Ectodermal cell (in vitro differentiated cells): ENCODE results near the gene ANKRD16.
A peak's percentile ranks its signal among the peaks of the same experiment; 100 is the strongest.
"Not testable (repeated sequence)": the region's sequence is repeated elsewhere in the genome, so short reads cannot be mapped to it uniquely, and the experiment has no call there.

Source experiments
- H3K27ac ChIP-seq: 2 replicates; pipeline ENCODE4 v1.7.0; 2013; ENCODE audit warnings: mild to moderate bottlenecking, low read depth, low read length; ENCODE audit not compliant: insufficient read depth, poor library complexity, severe bottlenecking
- H3K27me3 ChIP-seq: 2 replicates; pipeline ENCODE4 v1.7.0; 2013; ENCODE audit warnings: mild to moderate bottlenecking, low read length; ENCODE audit not compliant: insufficient read depth, control insufficient read depth, poor library complexity, severe bottlenecking
- H3K36me3 ChIP-seq: one replicate; pipeline ENCODE4 v1.7.0; 2013; ENCODE audit warnings: low read length; ENCODE audit not compliant: control insufficient read depth, insufficient read depth
- H3K4me1 ChIP-seq: one replicate; pipeline ENCODE4 v1.7.0; 2013; ENCODE audit warnings: low read length; ENCODE audit not compliant: control insufficient read depth, insufficient read depth
- H3K4me3 ChIP-seq: 2 replicates; pipeline ENCODE4 v1.7.0; 2013; ENCODE audit warnings: low read depth, low read length, control low read depth; ENCODE audit not compliant: insufficient read depth
- H3K9me3 ChIP-seq: 2 replicates; pipeline ENCODE4 v1.7.0; 2013; ENCODE audit warnings: mild to moderate bottlenecking, low read length, moderate library complexity; ENCODE audit not compliant: control insufficient read depth
- WGBS, 2 experiments: methylation state at CpG; one replicate each; pipeline ENCODE4 v1.1.7; 2013; ENCODE audit warnings: missing lambda C conversion rate in 2 of 2; 5-methylcytosine and 5-hydroxymethylcytosine counted together

ANKRD16 gene

DNA sequence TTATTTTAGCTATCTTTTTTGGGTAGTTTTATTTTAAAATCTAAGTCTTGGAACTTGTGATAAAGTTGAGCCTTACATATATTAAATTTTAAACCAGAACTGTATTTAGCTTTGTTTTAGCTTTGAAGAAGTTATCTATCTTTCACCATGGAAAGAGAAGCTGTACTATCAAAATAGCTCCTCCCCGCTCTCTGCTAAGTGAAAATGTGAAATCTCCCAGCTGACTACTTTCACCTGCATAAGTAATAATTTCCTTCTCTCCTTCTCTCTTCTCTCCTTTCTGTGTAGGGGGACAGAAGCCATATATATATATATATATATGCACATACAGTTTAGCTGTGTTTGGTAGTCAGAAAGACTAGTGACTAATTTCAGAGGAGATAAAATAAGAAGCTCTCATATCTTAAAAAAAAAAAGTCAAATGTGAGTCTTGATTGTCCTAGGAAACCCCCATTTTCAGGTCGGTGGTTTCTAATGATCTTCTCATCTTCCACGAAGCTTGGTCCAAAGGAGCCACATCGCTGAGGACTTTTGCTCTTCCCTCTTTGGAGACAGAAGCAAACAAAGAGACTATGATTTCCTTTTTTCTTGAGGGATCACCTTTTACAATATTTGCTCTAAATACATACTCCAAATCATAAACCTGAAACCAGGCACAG is 45.9 kb downstream of the ANKRD16 start:
- Histone ChIP-seq H3K4me3 (no peak overlapping the region), H3K27ac (no peak overlapping the region), H3K9me3 (no peaks in the 10 kb centered on the region), H3K4me1 (peaks cover 9% of the 10 kb centered on the region), H3K36me3 (no peaks in the 10 kb centered on the region), H3K27me3 (no peaks in the 10 kb centered on the region)
- WGBS, 2 experiments, result 90 to 91% methylated on average over 4 of the region's 4 CpGs

DNA sequence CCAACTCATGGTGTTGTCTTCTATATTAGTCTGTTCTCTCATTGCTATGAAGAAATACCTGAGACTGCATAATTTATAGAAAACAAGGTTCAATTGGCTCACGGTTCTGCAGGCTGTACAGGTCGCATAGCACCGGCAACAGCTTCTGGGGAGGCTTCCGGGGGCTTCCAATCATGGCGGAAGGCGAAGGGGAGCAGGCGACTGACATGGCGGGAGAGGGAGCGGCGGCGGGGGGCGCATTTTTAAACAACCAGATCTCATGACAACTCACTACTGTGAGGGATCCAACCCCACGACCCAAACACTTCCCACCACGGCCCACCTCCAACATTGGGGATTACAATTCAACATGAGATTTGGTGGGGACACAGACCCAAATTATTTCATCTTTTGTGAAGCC is 47.7 kb downstream of the ANKRD16 start:
- 93% methylated on average over 14 of the region's 14 CpGs for WGBS, 2 experiments
- no peak overlapping the region for H3K27ac ChIP-seq
- no peak overlapping the region for H3K4me3 ChIP-seq
- no peaks in the 10 kb centered on the region for H3K9me3 ChIP-seq
- H3K27me3 ChIP-seq, result no peaks in the 10 kb centered on the region
- H3K4me1 ChIP-seq, result peaks cover 9% of the 10 kb centered on the region
- no peaks in the 10 kb centered on the region for H3K36me3 ChIP-seq

DNA sequence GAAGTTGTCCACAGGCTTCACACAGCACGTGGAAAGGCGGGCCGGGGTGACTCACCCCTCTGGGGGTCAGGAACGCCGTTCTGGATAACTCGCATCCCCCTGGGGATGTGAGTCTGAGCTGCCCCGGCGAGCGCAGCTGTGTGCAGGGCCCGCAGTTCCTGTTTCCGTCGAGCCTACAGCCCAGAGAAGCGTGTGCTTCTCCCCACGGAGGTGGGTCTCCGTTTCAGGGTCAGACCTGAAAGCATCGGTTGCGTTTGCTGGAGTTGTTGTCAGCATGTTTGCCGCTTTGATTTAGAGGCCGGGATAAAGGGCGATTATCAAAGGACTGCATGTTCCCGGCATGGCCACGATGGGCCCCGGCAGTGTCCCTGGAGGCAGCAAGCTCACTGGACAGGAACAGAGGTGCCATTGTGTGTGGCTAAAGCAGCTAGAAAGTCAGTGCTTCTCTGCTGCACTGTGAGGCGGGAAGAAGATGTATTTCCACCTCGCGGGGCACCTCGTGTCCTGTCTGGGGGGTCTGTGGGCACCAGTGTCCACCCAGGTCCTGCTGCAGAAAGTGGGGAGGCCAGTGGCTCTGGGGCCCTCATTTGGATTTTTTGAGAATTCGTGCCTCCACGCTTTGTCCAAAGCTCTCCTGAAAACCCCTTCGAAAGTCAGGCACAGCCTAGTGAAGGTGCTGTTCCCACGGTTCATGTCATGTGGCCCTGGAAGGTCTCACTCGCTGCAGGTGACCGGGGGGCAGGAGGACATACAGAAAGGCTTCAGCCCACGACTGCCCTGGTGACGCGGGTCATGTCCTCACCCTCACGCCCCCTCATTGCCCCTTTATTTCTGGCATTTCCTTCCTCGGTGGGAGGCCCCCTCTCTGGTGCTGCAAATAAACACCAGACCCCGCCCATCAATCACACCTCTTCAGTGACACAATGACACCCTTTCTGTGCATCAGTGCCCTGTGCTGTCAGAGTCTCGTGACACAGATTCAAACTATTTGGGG is 49.1 kb downstream of the ANKRD16 start:
- Histone ChIP-seq H3K27me3 (no peaks in the 10 kb centered on the region), H3K36me3 (no peaks in the 10 kb centered on the region), H3K9me3 (no peaks in the 10 kb centered on the region), H3K4me1 (peaks cover 9% of the 10 kb centered on the region), H3K27ac (peak overlapping the region; percentile 56), H3K4me3 (no peak overlapping the region)
- 68 to 73% methylated on average over 40 of the region's 40 CpGs for WGBS, 2 experiments

DNA sequence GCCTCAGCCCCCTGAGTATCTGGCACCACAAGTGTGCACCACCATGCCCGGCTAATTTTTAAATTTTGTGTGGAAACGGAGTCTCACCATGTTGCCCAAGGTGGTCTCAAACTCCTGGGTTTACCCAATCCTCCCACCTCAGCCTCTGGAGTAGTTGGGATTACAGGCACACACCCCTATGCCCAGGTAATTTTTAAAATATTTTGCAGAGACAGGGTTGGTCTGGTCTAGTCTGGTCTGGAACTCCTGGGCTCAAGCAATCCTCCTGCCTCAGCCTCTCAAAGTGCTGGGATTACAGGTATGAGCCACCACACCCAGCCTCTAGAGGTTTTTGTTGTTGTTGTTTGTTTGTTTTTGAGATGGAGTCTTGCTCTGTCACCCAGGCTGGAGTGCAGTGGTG is 53.5 kb downstream of the ANKRD16 start:
- not testable (repeated sequence) for H3K27me3 ChIP-seq, H3K9me3 ChIP-seq, H3K36me3 ChIP-seq, H3K4me3 ChIP-seq, H3K27ac ChIP-seq, H3K4me1 ChIP-seq
- WGBS, 2 experiments, result 83 to 90% methylated on average over 2 of the region's 2 CpGs

DNA sequence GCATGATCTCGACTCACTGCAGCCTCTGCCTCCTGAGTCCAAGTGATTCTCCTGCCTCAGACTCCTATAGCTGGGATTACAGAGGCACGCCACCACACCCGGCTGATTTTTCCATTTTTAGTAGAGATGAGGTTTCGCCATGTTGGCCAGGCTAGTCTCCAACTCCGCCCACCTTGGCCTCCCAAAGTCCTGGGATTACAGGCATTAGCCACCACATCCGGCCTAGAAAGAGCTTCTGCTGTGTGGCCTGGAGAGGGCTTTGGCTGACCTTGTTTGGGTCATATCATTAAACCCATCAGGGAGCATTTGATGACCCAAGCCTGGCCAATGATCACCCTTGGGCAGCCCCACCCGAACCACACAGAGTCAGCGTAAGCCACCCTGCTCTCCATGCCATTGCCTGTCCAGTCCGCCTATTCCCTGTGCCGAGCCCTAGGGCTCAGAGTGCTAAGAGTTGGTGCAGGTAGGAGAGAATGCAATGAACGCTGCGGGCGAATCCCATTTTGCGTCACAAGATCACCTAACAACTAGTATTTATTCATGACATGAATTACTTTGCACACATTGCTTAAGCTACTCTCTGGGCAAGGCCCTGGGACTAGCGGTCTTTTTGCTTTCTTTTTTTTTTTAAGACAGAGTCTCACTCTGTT is 54.1 kb downstream of the ANKRD16 start:
- Histone ChIP-seq H3K4me3 (no peak overlapping the region), H3K27ac (no peak overlapping the region), H3K36me3 (no peaks in the 10 kb centered on the region), H3K27me3 (no peaks in the 10 kb centered on the region), H3K9me3 (no peaks in the 10 kb centered on the region), H3K4me1 (peaks cover 2% of the 10 kb centered on the region)
- 95 to 96% methylated on average over 15 of the region's 15 CpGs for WGBS, 2 experiments

DNA sequence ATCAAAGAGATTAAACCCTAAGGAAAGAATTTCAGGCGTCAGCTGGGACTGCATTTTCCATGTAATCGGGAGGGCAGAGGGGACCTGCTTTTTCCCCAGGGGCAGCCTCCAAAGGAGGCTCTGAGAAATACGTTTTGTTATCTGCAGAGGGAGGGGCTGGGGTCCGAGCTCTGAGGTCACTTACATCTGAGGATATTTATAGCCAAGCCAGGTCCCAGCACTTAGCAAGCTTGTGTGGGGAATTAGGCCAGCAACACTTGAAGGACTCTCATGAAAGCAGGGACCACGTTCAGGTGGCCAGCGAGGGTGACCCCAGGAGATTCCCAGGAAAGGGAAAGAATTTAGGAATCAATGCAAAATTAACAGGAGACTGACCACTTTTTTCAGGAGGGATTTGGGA is 55.9 kb downstream of the ANKRD16 start:
- H3K36me3 ChIP-seq, result no peaks in the 10 kb centered on the region
- 84 to 89% methylated on average over 6 of the region's 6 CpGs for WGBS, 2 experiments
- no peaks in the 10 kb centered on the region for H3K4me1 ChIP-seq
- no peak overlapping the region for H3K4me3 ChIP-seq
- H3K9me3 ChIP-seq, result no peaks in the 10 kb centered on the region
- H3K27me3 ChIP-seq, result no peaks in the 10 kb centered on the region
- H3K27ac ChIP-seq, result no peak overlapping the region

DNA sequence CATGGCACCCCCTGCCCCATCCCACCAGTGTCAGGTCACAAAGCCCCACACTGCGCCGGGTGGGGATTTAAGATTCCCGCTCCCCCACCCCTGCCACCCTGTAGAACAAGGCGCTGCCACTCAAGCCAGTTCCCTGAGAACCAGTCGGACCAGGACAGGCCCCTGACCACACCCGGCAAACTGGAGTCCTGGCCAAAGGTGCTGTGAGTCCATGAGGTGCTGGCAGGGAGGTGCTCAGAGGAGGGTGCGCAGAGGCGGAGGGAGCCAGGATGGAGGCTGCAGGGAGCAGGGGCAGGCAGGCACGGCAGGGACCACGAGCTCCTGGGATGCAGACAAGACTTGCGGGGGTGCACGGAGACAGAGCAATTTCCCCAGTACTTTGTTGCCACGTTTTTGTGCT is 56.7 kb downstream of the ANKRD16 start:
- Histone ChIP-seq H3K27me3 (no peaks in the 10 kb centered on the region), H3K4me3 (no peak overlapping the region), H3K9me3 (no peaks in the 10 kb centered on the region), H3K27ac (no peak overlapping the region), H3K4me1 (no peaks in the 10 kb centered on the region), H3K36me3 (no peaks in the 10 kb centered on the region)
- 93% methylated on average over 13 of the region's 13 CpGs for WGBS, 2 experiments

DNA sequence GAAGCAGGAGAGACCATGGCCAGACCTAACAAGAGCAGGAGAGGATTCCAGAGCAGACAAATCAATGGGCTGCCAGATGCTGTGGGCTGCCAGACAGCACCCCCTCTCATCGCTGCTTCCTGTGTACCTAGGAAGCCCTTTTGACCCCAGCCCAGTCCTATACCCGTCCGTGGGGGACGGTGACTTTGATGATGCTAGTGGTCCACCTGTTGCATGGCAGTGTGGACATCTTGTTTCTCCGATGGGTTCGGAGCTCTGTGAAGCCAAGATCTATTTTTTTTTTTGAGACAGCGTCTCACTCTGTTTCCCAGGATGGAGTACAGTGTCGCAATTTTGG is 58.3 kb downstream of the ANKRD16 start:
- H3K36me3 ChIP-seq, result no peaks in the 10 kb centered on the region
- H3K4me1 ChIP-seq, result no peaks in the 10 kb centered on the region
- H3K4me3 ChIP-seq, result no peak overlapping the region
- no peak overlapping the region for H3K27ac ChIP-seq
- H3K9me3 ChIP-seq, result no peaks in the 10 kb centered on the region
- WGBS, 2 experiments, result 95% methylated on average over 8 of the region's 8 CpGs
- H3K27me3 ChIP-seq, result no peaks in the 10 kb centered on the region

DNA sequence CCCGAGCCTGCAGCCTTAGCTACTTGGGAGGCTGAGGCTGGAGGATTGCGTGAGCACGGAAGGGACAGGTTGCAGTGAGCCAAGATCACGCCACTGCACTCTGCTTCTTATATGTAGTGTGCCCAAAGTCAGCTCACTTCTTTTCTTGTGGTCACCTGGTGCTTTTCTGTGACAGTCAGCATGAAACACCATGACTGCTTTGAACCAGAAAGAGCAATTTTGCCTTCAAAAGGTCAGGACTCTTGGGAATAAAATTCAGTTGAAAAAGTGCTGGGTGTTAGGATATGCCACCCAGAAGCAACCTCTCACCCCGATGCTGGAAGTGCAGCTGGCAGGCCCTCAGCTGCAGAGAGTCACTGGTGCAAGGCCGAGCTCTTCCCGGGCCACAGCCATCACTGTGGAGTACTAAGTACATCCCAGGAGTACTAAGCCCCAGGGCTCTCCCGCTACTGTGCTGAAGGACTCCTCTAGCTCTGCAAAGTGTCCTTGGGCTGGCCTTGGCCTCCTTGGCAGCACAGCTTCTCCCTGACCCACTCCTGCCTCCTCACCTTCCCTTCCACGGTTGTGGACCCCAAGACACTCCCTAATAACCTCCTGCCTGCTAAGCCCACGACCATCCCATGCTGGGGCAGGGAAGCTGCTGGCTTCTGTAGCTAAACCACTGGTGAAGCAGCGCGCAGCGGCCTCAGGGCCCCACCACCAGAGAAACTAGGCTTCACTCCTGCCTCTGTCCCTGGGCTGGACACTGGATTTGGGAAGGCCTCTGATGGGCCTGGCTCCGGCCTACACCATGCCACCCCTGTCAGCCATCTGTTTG is 58.9 kb downstream of the ANKRD16 start:
- 92 to 93% methylated on average over 14 of the region's 14 CpGs for WGBS, 2 experiments
- no peaks in the 10 kb centered on the region for H3K36me3 ChIP-seq
- no peaks in the 10 kb centered on the region for H3K27me3 ChIP-seq
- no peak overlapping the region for H3K27ac ChIP-seq
- H3K9me3 ChIP-seq, result no peaks in the 10 kb centered on the region
- H3K4me3 ChIP-seq, result no peak overlapping the region
- no peaks in the 10 kb centered on the region for H3K4me1 ChIP-seq
